Glomerular visceral epithelial cell (primary cell): ENCODE measurements around the gene ZHX3.

Experiments used
- DNase-seq: peaks from one replicate; pipeline ENCODE4 v3.0.0-alpha.2; 2016; ENCODE audit errors: extremely low spot score

Gene ZHX3

DNA sequence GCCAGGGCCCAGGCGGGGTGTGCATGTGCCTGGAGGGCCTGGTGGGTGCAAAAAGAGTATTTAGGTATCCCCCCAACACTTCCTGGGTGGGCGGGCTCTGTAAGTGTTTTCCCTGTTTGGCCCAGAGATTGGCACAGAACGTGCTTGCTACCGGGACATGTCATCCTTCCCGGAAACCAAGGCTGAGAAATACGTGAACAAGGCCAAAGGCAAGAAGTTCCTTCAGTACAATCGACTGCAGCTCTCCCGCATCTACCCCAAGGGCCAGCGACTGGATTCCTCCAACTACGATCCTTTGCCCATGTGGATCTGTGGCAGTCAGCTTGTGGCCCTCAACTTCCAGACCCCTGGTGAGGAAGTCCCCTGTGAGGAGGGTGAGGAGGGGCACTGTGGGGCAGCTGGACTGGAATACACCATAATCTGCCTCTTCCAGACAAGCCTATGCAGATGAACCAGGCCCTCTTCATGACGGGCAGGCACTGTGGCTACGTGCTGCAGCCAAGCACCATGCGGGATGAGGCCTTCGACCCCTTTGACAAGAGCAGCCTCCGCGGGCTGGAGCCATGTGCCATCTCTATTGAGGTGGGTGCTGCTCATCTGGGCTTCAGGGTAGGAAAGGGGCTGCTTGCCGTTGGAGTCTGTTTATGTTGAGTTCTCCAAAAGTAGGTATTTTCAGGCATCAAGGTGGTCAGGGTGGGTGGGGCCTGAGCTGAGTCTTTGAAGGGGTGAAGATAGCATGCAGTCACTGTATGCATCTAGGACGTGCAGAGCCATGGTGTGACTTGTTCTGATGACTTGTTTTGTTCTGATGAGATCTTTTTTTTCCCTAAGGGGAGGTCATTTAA is 145.0 kb downstream of the ZHX3 start:
- DNase-seq, result no peak

GRCh38 chr20:41171736-41172295 is 145.7 kb downstream of the ZHX3 start:
- DNase-seq, result no peak

GRCh38 chr20:41170386-41171105 is 147.0 kb downstream of the ZHX3 start:
- DNase-seq, result no peak

GRCh38 chr20:41169791-41170351 is 147.7 kb downstream of the ZHX3 start:
- no peak for DNase-seq

DNA sequence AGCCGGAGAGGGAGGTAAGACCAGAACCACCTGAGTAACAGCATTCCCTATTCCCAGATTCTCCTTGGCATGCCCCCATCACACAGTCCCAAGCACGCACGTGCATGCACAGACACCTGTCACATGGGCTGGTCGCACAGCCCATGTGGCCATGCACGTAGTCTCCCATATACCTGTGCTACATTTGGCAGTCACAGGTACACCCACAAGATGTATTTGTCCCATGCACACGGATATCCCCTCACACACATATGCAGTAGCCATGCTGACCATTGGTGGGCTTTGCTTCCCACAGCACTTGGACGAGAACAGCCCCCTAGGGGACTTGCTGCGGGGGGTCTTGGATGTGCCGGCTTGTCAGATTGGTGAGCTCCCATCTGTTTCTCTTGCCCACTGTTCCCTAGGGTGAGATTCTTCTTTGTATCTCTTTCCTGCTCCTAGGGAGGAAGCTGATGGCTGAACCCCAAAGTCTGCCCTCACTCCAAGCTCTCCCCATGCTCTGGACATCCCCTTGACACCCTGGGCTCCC is 148.3 kb downstream of the ZHX3 start:
- no peak for DNase-seq

DNA sequence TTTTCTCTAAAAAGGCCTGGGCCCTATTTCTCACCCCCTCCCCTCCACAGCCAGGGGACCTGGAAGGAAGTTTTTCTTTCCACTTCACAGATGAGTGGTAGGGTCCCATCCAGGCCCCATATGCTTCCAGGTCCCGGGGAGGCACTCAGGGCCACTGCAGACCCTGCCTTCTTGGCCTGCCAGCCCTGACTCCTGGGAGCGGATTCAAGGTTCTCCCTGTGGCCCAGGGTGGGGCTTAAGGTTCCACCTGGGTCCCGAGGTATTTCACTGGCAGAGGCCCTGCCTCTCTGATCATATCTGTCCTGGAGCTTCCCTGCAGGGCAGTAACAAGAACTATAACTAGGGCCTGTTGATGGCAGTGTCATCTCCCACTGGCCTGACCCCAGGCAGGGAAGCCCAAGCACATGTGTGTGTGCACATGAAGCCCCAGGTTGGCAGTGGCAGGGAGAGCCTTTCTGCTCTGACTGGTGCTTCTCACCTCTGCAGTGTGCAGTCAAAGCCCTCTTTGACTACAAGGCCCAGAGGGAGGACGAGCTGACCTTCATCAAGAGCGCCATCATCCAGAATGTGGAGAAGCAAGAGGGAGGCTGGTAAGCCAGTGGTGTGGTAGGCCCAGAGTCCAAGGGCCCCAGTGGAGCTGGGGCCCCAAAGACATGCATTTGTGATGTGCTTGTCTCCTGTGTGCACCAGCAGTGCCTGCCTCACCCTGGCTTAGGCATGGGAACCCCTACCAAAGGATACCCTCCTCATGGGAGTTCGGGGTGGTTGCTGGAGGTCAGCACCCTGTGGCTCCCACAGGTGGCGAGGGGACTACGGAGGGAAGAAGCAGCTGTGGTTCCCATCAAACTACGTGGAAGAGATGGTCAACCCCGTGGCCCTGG is 149.0 kb downstream of the ZHX3 start:
- DNase-seq, result no peak

- no peak for DNase-seq
Observed at GRCh38 chr20:41167481-41168253, 149.9 kb downstream of the ZHX3 start.

- no peak for DNase-seq
Observed at GRCh38 chr20:41167118-41167470, 150.4 kb downstream of the ZHX3 start.

GRCh38 chr20:41166201-41167117 is 151.1 kb downstream of the ZHX3 start:
- no peak for DNase-seq

- no peak for DNase-seq
Observed at GRCh38 chr20:41165001-41165882, 152.3 kb downstream of the ZHX3 start.

GRCh38 chr20:41163821-41164220 is 153.7 kb downstream of the ZHX3 start:
- no peak for DNase-seq

DNA sequence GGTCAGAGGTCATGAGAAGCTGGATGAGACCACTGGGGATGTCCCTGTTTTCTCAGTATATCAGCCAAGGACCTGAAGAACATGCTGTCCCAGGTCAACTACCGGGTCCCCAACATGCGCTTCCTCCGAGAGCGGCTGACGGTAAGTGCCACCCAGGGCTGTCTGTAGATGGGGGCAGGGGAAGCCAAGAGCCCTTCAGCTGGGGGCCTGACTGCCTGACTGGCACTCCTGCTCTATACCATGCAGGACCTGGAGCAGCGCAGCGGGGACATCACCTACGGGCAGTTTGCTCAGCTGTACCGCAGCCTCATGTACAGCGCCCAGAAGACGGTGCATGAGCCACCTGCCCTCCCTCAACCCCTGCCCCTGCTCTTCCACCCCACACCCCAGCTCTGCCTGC is 155.1 kb downstream of the ZHX3 start:
- no peak for DNase-seq

DNA sequence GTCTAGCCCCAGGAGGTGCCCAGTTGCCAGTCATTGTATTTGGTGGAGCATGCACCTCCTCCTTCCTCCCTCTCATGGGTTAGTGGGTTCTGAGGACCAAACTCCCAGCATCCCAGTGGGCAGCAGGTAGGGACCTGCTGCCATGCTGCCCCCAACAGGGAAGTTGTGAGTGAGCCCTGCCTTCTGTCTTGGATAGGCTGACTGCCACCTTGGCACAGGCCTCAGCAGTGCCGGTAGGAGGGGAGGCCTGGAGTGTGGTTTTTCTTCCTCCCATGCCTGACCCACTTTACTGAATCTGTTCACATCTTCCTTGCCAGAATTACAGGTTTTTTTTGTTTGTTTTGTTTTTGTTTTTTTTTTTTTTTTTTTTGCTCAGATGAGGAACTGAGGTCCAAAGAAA is 155.6 kb downstream of the ZHX3 start:
- no peak for DNase-seq

- no peak for DNase-seq
Observed at GRCh38 chr20:41160686-41161085, 156.8 kb downstream of the ZHX3 start.

DNA sequence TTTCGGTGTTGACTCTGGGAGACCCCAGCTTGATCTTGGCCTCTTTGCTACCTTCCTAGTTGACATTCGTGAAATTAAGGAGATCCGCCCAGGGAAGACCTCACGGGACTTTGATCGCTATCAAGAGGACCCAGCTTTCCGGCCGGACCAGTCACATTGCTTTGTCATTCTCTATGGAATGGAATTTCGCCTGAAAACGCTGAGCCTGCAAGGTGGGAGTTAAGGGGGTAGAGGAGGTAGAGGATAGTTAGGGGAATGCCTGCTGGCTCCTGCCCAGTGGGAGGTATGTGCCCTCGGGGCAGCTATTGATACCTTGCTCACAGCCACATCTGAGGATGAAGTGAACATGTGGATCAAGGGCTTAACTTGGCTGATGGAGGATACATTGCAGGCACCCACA is 158.0 kb downstream of the ZHX3 start:
- no peak for DNase-seq

DNA sequence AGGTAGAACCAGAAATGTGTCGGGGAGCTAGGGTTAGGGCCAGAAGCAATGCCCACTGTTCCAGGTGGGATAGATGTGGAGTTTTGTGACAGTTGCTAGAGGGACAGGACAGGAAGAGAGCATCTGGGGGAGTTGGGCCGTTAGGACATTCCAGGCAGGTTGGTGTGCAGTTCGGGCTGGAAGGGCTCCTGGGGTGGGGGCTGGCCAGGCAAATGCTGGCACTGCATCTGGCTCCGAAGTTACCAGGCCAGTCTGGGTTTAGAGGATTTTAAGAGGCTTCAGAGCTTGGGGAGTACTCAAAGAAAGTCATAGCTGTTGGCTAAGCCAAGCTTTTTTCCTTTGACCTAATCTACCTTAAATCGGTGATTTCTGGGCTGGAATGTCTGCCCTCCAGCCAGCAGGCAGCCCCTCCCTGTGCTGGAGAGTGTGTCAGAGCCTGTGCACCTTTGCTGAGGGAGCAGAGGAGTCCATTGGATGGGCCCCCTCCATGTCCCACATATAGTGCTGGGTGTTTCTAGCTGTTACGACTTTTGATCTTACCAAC is 159.4 kb downstream of the ZHX3 start:
- no peak for DNase-seq

GRCh38 chr20:41155261-41155660 is 162.3 kb downstream of the ZHX3 start:
- no peak for DNase-seq
